SK-N-SH treated with all-trans-retinoic acid at 6 μM for 48 hours (cell line): Measurements from ENCODE around the gene GOLPH3.

Source experiments
- ATAC-seq: fragments of 200-7000 bp; cut with Tn5 transposase; 3 replicates; pipeline ENCODE4 v1.9.1; 2020; ENCODE audit warnings: mild to moderate bottlenecking, moderate library complexity
- ARNTL ChIP-seq: fragments of 450-650 bp; formaldehyde crosslinking; IDR thresholded peaks from 2 replicates; pipeline ENCODE4 v1.5.0; 2020; ENCODE audit warnings: low read depth, mild to moderate bottlenecking, moderate library complexity, borderline replicate concordance
- BACH2 ChIP-seq: fragments of 250-450 bp; sonication (Bioruptor Pico); IDR thresholded peaks from 2 replicates; pipeline ENCODE4 v1.9.0; 2021; ENCODE audit warnings: mild to moderate bottlenecking, borderline replicate concordance
- CSDC2 ChIP-seq: fragments of 250-450 bp; sonication (Bioruptor Pico); IDR thresholded peaks from 2 replicates; pipeline ENCODE4 v1.5.0; 2020; ENCODE audit warnings: mild to moderate bottlenecking, moderate library complexity
- ESRRG ChIP-seq: fragments of 250-450 bp; sonication (Bioruptor Pico); IDR thresholded peaks from 2 replicates; pipeline ENCODE4 v1.6.1; 2021; ENCODE audit warnings: mild to moderate bottlenecking
- GLIS3 ChIP-seq: fragments of 250-450 bp; sonication (Bioruptor Pico); IDR thresholded peaks from 2 replicates; pipeline ENCODE4 v1.5.0; 2020; ENCODE audit warnings: mild to moderate bottlenecking, moderate library complexity
- ISL1 ChIP-seq: fragments of 250-450 bp; sonication (Bioruptor Pico); IDR thresholded peaks from 2 replicates; pipeline ENCODE4 v2.1.2; 2022; ENCODE audit warnings: mild to moderate bottlenecking, moderate library complexity
- OSR1 ChIP-seq: fragments of 250-450 bp; sonication (Bioruptor Pico); IDR thresholded peaks from 2 replicates; pipeline ENCODE4 v1.8.0; 2022; ENCODE audit warnings: moderate library complexity, mild to moderate bottlenecking, inconsistent platforms
- PPARA ChIP-seq: fragments of 250-450 bp; sonication (Bioruptor Pico); IDR thresholded peaks from 2 replicates; pipeline ENCODE4 v1.5.0; 2020; ENCODE audit warnings: mild to moderate bottlenecking, borderline replicate concordance
- RARB ChIP-seq: fragments of 250-450 bp; sonication (Bioruptor Pico); IDR thresholded peaks from 2 replicates; pipeline ENCODE4 v1.8.0; 2021; ENCODE audit warnings: mild to moderate bottlenecking, moderate library complexity
- SNAI2 ChIP-seq: fragments of 250-450 bp; sonication (Bioruptor Pico); IDR thresholded peaks from 2 replicates; pipeline ENCODE4 v1.5.0; 2020; ENCODE audit warnings: mild to moderate bottlenecking, moderate library complexity
- TCF4 ChIP-seq: fragments of 250-450 bp; sonication (Bioruptor Pico); IDR thresholded peaks from 2 replicates; pipeline ENCODE4 v1.8.0; 2021; ENCODE audit warnings: mild to moderate bottlenecking, moderate library complexity, borderline replicate concordance
- ZC3H10 ChIP-seq: fragments of 250-450 bp; sonication (Bioruptor Pico); IDR thresholded peaks from 2 replicates; pipeline ENCODE4 v1.5.1; 2021; ENCODE audit warnings: mild to moderate bottlenecking, moderate library complexity
- ZFP3 ChIP-seq: fragments of 250-450 bp; sonication (Bioruptor Pico); IDR thresholded peaks from 2 replicates; pipeline ENCODE4 v1.5.0; 2020; ENCODE audit warnings: mild to moderate bottlenecking, moderate library complexity
- ZFP30 ChIP-seq: fragments of 450-650 bp; formaldehyde crosslinking; IDR thresholded peaks from 2 replicates; pipeline ENCODE4 v1.5.0; 2022; ENCODE audit warnings: mild to moderate bottlenecking, moderate library complexity
- ZNF70 ChIP-seq: fragments of 450-650 bp; formaldehyde crosslinking; IDR thresholded peaks from 2 replicates; pipeline ENCODE4 v1.5.0; 2020; ENCODE audit warnings: mild to moderate bottlenecking, moderate library complexity
- ZNF8 ChIP-seq: fragments of 450-650 bp; formaldehyde crosslinking; IDR thresholded peaks from 2 replicates; pipeline ENCODE4 v1.5.0; 2020; ENCODE audit warnings: mild to moderate bottlenecking, moderate library complexity
- TF ChIP-seq, protein P1 (sequence below): fragments of 250-450 bp; sonication (Bioruptor Pico); IDR thresholded peaks from 2 replicates; pipeline ENCODE4 v1.5.0; 2020; ENCODE audit warnings: mild to moderate bottlenecking, moderate library complexity
- TF ChIP-seq, protein P2 (sequence below): fragments of 250-450 bp; sonication (Bioruptor Pico); IDR thresholded peaks from 2 replicates; pipeline ENCODE4 v1.5.1; 2020; ENCODE audit warnings: low read depth, mild to moderate bottlenecking, moderate library complexity
- TF ChIP-seq, protein P3 (sequence below): fragments of 250-450 bp; sonication (Bioruptor Pico); IDR thresholded peaks from 2 replicates; pipeline ENCODE4 v1.5.1; 2021; ENCODE audit warnings: mild to moderate bottlenecking, moderate library complexity
- TF ChIP-seq, protein P4 (sequence below): fragments of 250-450 bp; sonication (Bioruptor Pico); IDR thresholded peaks from 2 replicates; pipeline ENCODE4 v1.8.0; 2021; ENCODE audit warnings: low read depth, mild to moderate bottlenecking, moderate library complexity, borderline replicate concordance

GOLPH3 gene

DNA sequence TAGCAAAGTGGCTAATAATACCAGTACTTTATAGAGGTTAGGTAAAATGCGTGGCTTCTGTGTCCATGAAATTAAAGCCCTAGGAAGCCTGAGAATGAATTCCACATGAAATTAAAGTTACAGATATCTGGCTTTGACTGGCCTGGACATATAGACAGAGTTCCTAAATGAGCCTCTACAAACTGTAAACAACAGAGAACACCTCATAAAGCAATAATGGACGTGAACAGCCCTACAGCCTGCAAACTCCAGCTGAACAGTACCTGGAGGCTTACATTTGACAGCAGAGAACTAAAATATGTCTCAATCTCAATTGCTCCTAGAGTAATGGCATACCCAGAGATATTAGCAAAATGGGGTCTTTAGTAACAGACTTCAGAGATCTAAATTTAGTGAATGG, 28.7 kb downstream of the GOLPH3 start:
- ATAC-seq, result no peak; the same call in 2 of the 3 replicates
- no peak for TF ChIP-seq CSDC2
- no peak for TF ChIP-seq ARNTL (CRISPR knock-in tag)
- no peak for TF ChIP-seq ZNF70 (CRISPR knock-in tag)
- TF ChIP-seq ESRRG, result no peak
- TF ChIP-seq OSR1 (CRISPR knock-in tag), result no peak
- no peak for TF ChIP-seq PPARA
- no peak for TF ChIP-seq ZC3H10 (CRISPR knock-in tag)
- TF ChIP-seq, protein P1, sequence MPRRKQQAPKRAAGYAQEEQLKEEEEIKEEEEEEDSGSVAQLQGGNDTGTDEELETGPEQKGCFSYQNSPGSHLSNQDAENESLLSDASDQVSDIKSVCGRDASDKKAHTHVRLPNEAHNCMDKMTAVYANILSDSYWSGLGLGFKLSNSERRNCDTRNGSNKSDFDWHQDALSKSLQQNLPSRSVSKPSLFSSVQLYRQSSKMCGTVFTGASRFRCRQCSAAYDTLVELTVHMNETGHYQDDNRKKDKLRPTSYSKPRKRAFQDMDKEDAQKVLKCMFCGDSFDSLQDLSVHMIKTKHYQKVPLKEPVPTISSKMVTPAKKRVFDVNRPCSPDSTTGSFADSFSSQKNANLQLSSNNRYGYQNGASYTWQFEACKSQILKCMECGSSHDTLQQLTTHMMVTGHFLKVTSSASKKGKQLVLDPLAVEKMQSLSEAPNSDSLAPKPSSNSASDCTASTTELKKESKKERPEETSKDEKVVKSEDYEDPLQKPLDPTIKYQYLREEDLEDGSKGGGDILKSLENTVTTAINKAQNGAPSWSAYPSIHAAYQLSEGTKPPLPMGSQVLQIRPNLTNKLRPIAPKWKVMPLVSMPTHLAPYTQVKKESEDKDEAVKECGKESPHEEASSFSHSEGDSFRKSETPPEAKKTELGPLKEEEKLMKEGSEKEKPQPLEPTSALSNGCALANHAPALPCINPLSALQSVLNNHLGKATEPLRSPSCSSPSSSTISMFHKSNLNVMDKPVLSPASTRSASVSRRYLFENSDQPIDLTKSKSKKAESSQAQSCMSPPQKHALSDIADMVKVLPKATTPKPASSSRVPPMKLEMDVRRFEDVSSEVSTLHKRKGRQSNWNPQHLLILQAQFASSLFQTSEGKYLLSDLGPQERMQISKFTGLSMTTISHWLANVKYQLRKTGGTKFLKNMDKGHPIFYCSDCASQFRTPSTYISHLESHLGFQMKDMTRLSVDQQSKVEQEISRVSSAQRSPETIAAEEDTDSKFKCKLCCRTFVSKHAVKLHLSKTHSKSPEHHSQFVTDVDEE, result no peak
- no peak for TF ChIP-seq RARB (CRISPR knock-in tag)
- TF ChIP-seq, protein P2, sequence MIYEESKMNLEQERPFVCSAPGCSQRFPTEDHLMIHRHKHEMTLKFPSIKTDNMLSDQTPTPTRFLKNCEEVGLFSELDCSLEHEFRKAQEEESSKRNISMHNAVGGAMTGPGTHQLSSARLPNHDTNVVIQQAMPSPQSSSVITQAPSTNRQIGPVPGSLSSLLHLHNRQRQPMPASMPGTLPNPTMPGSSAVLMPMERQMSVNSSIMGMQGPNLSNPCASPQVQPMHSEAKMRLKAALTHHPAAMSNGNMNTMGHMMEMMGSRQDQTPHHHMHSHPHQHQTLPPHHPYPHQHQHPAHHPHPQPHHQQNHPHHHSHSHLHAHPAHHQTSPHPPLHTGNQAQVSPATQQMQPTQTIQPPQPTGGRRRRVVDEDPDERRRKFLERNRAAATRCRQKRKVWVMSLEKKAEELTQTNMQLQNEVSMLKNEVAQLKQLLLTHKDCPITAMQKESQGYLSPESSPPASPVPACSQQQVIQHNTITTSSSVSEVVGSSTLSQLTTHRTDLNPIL, result no peak
- no peak for TF ChIP-seq BACH2 (CRISPR knock-in tag)
- TF ChIP-seq TCF4 (CRISPR knock-in tag), result no peak
- no peak for TF ChIP-seq ZNF8
- no peak for TF ChIP-seq ISL1

DNA sequence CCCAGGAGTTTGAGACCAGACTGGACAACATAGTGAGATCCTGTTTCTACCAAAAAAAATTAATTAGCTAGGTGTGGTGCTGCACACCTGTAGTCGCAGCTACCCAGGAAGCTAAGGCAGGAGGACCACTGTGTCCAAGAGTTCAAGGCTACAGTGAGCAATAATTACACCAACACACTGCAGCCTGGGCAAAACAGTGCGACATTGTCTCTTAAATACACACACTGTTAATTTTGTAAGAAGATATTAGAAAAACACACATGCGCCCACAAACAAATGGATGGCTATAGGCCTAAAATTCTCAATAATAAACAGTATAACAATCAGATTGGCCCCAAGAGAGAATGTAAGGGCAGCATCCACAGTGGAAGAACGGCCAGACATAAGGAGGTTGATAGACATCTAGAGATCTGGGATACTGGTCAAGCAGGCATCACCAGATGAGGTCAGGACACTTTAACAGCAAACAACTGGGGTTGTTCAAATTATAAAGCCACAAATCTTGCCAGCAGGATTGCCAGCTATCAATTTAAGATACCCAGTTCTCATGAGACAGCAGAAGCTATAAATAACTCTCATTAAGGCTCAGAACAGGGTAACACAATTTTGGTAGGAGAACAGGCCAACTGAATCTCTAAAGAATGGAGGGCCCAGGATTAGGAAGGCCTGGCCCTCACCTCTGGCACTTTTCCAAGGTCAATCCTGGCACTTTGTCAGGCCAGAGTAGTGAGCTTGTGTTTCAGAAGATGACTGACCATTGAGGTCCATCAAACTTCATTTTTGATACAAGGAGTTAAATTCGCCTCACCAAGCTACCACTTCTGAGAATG, 29.5 kb downstream of the GOLPH3 start:
- no peak for ATAC-seq
- TF ChIP-seq, protein P1, result no peak
- no peak for TF ChIP-seq CSDC2
- TF ChIP-seq SNAI2, result no peak
- no peak for TF ChIP-seq ZFP30 (CRISPR knock-in tag)
- TF ChIP-seq, protein P3, sequence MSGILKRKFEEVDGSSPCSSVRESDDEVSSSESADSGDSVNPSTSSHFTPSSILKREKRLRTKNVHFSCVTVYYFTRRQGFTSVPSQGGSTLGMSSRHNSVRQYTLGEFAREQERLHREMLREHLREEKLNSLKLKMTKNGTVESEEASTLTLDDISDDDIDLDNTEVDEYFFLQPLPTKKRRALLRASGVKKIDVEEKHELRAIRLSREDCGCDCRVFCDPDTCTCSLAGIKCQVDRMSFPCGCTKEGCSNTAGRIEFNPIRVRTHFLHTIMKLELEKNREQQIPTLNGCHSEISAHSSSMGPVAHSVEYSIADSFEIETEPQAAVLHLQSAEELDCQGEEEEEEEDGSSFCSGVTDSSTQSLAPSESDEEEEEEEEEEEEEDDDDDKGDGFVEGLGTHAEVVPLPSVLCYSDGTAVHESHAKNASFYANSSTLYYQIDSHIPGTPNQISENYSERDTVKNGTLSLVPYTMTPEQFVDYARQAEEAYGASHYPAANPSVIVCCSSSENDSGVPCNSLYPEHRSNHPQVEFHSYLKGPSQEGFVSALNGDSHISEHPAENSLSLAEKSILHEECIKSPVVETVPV (CRISPR knock-in tag), result no peak
- TF ChIP-seq ZNF70 (CRISPR knock-in tag), result no peak
- no peak for TF ChIP-seq PPARA
- TF ChIP-seq GLIS3 (CRISPR knock-in tag), result no peak
- TF ChIP-seq, protein P4, sequence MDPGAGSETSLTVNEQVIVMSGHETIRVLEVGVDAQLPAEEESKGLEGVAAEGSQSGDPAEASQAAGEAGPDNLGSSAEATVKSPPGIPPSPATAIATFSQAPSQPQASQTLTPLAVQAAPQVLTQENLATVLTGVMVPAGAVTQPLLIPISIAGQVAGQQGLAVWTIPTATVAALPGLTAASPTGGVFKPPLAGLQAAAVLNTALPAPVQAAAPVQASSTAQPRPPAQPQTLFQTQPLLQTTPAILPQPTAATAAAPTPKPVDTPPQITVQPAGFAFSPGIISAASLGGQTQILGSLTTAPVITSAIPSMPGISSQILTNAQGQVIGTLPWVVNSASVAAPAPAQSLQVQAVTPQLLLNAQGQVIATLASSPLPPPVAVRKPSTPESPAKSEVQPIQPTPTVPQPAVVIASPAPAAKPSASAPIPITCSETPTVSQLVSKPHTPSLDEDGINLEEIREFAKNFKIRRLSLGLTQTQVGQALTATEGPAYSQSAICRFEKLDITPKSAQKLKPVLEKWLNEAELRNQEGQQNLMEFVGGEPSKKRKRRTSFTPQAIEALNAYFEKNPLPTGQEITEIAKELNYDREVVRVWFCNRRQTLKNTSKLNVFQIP (CRISPR knock-in tag), result no peak
- TF ChIP-seq, protein P2, result no peak
- TF ChIP-seq ZFP3 (CRISPR knock-in tag), result no peak
- TF ChIP-seq BACH2 (CRISPR knock-in tag), result no peak
- no peak for TF ChIP-seq TCF4 (CRISPR knock-in tag)
